Stimulated activated CD8-positive, alpha-beta memory T cell treated with anti-CD3 and anti-CD28 coated beads, Interleukin-7, amount 100 ng/mL, for 24 hours (primary cell): Measurements from ENCODE around the gene TTYH2.
"Not testable (repeated sequence)": the region's sequence is repeated elsewhere in the genome, so short reads cannot be mapped to it uniquely, and the experiment has no call there.

Experiments
- DNase-seq: peaks from one replicate; pipeline ENCODE4 v3.0.0-alpha.2; 2020; ENCODE audit warnings: low read depth

Gene TTYH2

DNA sequence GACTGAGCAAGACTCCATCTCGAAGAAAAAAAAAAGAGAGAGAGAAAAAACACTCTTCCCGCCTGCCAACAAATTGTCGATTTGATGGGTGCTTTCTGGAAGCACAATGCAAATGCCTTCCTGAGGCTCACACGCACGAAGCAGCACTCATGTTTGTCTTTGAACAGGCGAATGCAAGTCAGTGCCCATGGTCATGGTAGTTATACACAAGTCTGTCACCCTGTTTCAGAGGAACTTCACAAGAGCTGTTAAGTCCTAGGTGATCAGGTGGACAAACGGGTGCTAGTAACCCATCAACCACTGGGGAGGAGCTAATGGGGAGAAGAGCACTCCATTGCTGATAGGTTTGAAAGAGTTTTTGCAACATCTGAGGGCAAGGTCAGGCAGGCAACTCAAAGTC is 54.2 kb downstream of the TTYH2 start:
- DNase-seq, result no peak

DNA sequence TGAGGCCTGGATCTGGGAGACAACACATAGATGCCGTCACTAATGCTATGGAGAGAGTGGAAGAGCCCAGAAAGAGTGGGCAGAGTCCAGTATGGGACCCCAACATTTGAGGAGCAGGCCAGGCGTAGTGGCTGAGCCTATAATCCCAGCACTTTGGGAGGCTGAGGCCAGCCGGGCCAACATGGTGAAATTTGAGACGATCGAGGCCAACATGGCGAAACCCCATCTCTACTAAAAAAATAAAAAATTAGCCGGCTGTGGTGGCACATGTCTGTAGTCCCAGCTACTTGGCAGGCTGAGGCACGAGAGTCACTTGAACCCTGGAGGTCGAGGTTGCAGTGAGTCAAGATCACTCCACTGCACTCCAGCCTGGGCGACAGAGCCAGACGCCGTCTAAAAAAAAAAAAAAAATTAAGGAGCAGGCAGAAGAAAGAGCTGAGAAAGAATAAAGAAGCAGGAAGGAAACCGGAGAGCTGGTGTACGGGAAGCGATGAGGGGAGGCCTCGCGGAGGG is 54.7 kb downstream of the TTYH2 start:
- DNase-seq, result no peak

DNA sequence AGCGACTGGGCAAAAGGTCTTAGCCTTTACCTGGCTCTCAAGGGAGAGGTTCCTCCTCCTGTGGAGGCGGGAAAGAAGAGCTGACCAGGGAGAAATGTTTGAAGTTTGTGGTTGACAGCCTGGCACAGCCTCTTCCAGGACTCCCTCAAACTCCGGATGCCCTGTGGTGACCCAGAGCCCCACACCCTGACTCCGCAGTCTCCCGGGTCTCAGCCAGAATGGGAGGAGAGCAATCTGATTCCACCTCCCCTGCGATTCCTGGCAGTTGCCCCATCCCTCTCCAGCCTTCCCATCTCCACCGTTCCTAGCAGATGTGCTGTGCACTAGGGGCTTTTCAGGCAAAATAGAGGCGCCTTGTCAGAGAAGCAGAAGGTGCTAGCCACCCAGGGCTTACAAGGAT is 55.2 kb downstream of the TTYH2 start:
- DNase-seq, result no peak

DNA sequence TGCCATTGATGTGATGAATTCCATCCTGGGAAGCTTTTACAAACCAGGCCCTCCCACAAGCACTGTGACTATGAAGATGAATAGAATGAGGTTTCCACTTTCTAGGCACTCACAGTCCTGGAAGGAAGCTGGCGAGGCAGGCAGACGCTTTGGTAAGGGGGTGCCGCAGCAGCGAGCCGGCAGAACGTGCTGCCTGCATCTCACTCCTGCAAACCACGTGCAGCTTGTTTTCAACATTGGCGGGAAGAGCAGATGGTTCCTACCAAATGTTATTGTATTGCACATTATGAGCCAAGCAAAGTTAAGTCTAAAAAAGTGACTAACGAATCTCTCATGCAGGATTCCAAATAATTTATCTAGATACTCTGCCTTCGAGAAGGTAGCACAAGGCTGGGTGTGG is 57.0 kb downstream of the TTYH2 start:
- no peak for DNase-seq

DNA sequence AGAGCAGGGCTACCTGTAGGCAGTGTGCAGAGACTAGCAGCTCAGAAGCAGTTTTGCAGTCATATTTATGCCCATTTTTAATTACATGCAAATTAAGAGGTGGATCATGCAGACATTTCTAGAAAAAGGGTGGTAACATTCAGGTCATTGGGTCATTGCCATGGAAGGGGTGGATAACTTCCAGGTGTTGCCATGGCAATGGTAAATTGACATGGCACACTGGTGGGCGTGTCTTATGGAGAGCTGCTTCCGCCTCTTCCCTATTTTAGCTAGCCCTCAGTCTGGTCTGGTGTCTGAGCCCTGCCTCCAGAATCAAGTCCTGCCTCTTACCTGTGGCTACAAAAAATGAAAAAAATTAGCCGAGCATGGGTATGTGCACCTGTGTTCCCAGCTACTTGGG is 57.9 kb downstream of the TTYH2 start:
- DNase-seq, result no peak

DNA sequence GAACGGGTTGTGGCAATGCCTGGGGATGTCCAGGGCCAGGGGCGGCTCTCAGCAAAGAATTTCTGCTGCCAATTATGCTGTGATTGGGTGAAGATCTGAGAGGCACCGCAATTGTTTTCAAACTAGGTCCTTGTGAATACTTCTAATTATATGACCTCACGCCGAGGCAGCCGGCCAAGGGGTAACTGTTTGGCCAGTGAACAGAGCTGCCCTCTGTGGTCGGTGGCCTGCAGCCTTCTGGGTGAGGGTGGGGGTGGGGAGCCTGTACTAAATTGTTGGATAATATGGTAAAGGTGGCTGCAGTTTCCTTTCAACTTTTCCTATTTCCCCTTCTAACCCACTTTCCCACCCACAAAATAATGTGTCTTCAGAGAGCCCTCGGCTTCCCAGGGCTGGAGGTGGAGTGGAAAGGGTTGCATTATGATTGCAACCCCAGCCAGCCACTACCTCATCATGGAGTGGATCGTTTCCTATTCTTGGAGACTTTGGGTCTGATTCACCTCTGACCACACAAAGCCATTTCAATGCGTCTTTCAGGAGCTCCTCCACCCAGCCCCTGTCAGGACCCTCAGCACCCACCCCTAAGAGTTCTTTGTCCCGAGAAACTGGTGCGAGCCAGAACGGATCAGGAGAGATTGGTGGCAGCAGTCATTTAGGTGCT is 58.7 kb downstream of the TTYH2 start:
- DNase-seq, result no peak

DNA sequence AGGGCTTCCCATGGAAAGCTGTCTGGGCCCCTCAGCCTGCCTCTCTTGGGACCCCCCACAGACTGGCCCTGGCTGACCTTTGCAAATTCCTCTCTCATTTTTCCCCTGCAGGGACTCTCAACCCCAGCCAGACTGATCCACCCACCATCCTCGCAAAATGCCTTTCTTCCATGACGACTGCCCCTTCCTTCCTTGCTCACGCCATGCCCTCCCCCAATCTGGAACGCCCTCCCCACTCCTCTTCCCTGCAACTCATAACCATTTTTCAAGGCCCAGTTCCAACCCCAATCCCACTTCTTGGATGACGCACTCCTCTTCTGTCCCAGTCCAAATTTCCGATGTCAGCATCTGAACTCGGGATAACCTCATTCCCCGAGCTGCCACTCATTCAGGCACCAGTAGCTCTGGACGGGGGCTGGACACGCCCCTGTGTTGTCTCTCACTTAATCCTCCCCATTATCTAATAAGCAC is 59.4 kb downstream of the TTYH2 start:
- no peak for DNase-seq

DNA sequence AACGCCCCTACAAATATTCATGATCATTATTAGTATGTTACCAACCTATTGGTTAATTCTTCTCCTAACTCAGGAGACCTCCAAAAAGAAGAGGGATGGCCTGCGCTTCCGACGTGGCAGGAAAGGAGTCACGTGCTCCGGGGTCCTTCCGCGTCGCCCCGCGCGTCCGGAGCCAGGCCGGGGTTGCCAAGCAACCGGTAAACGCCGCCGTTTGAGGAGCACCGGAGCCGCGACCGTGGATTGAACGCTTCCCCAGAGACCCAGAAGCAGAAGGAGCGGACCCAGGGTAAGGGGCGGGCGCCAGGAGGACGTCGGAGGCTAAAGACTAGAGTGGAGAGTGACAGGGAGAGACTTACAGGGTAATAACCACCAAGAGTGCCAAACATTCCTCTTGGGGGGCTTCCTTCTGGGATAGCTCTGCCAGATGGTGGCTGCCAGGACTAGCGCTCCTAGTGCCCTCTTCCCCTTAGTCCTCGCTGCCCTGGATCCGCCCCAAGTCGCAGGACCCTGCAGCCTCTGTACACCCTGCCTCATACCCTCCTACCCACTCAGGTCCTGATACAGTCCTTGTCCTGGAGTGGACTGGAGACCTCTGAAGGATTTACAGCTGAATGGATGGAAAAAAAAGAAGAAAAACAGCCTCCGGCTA is 60.8 kb downstream of the TTYH2 start, which contains the start of gene DNAI2:
TSS of gene DNAI2 (plus strand) at position 175 of the 649 bp plus-strand sequence. CDS start 7,584 bp downstream, outside the sequence.
- no peak for DNase-seq

DNA sequence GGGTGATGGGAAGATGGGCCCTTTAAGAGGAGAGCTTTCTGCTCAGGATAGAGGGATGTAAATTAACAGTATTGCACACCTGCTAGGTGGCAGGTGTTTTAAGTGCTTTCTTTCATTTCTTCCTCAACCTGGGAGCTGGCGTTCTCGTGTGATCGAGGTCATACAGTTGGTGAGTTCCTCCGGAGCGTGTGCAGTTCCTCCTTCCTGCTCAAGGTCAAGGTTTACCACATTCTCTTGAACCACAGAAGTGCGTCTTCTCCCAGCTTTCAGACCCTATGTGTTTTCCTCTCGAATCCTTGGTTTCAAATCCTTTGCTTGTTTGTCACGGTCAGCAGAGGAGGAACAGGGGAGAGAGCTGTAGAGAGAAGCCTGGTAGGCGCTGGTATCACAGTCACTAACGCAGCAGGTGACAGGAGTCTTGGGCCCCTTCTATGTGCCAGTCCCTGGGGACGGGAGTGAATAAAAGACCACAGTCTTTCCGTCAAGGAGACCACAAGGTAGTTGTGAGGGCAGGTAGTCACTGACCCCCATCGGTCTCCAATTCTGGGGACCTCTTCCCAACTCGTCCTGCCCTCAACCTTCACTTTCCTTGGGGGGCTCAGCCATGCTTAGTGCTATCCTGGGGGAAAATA is 61.5 kb downstream of the TTYH2 start:
- no peak for DNase-seq

DNA sequence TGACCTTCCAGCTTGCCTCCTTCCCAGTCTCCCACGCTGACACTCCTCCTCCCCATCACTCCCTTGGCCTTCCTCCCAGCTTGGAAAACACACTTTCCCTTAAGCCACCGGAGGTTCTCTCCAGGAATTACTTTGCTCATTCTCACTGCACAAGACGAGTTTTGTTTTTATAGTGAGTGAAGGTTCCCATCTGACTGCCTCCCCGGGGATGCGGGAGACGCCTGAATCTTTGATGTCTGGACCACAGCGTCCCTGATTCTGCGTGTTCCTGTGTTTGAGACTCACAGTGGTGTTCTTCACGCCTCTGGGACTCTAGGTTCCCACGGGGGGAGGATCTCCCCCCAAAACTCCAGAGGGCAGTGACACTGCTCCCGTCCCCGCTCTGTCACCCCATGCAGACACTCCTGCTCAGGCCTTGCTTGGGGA is 62.7 kb downstream of the TTYH2 start:
- no peak for DNase-seq

DNA sequence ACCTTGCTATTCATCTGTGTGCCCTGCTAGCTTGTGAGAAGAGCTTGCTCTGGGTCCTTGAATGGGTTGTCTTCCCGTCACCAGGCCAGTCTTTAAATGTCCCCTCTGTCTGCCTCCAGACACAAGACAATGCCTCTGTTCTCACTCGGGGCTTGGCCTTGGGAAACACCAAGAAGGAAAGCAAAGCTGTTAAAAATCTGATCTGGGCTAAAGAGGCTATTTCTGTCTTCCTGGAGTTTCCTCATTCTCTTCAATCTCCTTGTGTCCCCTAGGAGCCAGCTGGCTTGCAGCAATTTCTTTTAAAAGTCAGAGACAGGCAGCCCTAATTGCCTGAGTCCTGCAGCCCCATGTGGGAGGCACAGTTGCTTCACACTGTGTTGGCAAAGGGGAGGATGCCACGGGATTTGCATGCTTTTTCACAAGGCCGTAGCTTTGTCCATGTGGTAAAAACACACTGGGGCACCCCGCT is 63.2 kb downstream of the TTYH2 start:
- no peak for DNase-seq

DNA sequence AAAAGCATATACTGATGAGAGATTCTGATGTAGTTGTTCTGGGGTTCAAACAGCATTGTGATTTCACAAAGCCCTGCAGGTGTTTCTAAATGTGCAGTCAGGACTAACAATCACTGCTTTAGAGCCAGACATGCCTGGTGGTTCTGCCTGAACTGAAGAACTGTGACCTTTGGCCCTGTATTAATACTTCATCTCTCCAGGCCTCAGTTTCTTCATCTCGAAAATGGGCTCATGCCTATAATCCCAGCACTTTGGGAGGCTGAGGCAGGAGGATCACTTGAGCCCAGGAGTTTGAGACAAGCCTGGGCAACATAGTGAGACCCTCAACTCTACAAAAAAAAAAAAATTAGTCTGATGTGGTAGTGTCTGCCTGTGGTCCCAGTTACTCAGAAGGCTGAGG is 64.6 kb downstream of the TTYH2 start:
- no peak for DNase-seq

DNA sequence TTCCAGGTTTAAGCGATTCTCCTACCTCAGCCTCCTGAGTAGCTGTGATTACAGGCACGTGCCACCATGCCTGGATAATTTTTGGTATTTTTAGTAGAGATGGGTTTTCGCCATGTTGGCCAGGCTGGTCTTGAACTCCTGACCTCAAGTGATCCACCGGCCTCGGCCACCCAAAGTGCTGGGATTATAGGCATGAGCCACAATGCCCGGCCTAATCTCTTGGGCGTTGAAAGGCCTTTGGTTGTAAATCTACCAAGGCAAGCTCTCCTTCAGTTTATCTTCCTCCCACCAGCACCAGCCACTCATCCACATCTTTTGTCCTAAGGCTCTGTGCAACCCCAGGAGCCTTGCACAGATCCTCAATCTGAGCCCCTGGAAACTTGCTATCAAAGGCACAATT is 66.2 kb downstream of the TTYH2 start:
- not testable (repeated sequence) for DNase-seq

DNA sequence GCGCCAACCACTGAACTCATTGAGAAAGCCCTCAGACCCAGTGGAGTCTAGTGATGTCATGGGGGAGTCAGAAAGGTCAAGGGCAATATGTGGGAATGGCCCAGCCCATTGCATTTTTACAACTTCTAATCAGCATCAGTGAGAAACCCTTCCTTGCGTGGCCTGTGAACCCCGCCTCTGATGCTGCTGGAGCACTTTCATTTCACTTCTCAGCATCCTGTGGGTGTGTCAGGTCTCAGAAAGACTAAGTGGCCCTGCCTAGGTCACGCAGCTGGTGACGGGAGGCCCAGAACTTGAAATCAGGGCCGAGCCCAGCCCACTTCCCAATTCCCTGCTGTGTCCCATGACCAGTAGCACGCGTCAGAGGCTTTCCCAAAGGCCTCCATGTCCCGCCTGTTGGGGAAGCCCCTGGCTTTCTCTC is 66.7 kb downstream of the TTYH2 start:
- peak; percentile 22 for DNase-seq

DNA sequence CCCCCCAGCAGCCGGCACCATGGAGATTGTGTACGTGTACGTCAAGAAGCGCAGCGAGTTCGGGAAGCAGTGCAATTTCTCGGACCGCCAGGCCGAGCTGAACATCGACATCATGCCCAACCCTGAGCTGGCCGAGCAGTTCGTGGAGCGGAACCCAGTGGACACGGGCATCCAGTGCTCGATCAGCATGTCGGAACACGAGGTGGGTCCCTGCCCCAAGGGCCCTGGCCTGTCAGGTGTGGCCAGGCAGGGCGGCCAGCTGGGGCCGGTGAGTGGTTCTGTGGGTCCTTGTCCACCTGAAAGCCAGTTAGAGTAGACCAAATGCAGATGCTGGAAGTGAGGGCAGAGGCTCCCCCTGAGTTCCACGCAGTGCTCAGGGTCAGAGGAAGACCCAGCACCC is 68.4 kb downstream of the TTYH2 start:
- no peak for DNase-seq

DNA sequence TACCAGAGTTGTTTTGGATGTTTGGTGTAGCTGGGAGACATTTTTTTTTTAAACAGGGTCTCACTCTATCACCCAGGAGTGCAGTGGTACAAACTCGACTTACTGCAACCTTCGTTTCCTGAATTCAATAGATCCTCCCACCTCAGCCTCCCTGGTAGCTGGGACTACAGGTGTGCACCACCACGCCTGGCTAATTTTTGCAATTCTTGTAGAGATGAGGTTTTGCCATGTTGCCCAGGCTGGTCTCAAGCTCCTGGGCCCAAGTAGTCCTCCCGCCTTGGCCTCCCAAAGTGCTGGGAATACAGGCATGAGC is 68.9 kb downstream of the TTYH2 start:
- DNase-seq, result not testable (repeated sequence)

DNA sequence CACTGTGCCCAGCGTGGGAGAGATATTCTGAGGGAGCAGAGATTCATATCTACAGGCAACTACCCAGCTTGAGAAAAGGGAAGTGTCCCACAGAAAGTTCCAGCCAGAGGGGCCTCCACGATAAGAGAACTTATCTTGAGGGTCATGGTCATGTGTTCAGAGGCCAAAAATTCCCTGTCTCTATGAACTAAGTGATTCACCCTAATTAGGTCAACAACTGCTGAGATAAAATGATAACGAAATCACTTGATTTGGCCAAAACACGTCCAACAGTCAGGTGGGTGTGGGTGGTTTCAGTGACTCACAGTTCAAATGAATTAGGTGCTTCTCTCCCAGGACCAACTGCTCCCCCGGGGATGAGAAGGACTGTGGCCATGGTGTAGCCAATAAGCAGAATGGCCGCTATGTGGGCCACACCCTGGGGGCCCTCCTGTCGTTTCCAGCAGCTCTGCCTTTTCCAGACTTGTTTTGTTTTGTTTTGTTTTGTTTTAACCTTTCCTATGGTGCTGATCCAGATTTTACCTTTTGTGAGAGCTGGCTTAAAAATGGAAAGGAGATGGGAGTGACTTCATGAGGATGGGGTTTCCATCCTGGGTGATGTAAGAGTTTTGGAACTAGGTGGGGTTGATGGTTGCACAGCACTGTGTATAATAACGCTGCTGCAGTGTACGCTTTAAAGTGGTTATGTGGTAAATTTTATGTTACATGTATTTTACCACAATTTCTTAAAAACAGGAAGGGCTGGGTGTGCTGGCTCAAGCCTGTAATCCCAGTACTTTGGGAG is 69.4 kb downstream of the TTYH2 start:
- peak; percentile 23 for DNase-seq

DNA sequence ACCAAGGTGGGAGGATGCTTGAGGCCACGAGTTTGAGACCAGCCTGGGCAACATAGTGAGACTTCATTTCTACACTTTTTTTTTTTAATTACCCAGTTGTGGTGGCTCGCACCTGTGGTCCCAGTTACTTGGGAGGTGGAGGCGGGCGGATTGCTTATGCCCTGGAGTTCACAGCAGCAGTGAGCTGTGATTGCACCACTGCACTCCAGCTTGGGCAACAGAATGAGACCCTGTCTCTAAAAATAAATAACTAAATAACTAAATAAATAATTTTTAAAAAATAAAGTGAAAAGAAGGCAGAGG is 70.0 kb downstream of the TTYH2 start:
- no peak for DNase-seq

DNA sequence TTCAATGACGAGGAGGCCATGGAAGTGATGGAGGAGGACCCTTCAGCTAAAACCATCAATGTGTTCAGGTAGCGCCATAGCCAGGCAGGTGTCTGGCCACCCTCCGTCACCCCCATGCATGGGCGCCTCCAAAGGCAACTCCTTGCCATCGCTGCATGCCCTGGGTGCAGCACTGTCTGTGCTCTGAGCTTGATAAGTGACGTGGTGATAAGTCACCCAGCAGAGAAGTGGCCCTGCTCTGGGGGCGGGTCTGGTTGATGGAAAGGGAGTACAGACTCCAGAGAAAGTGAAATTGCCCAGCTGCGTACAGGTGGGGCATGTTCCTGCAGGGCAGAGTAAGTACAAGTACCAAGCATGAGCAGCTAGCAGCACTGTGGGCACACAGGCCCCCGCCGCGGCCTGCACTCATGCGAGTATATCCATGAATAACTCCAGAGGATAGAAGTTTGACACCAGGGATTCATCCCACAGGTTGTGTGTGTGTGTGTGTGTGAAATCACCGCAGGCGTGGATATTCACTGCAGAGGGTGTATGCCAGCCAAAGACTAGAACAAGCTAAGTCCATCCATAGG is 73.7 kb downstream of the TTYH2 start:
- no peak for DNase-seq

DNA sequence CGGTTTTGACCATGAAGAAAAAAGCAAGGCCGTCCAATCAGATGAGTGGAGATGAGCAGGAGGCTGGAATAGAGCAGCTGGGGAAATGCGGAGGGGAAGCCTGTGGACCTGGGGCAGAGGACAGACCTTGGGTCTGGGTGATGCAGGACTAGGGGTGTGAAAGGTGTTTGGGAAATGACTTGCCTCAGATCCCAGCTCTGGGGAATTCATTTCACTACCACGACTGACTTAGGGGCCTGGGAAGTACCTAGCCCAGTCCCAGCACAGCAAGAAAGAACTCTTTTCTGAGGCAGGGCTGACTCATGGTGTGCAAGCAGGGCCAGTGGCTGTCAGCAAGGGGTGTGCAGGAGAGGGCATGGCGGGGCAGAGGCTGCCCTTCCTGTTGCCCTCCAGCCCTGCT is 75.4 kb downstream of the TTYH2 start:
- DNase-seq, result no peak

DNA sequence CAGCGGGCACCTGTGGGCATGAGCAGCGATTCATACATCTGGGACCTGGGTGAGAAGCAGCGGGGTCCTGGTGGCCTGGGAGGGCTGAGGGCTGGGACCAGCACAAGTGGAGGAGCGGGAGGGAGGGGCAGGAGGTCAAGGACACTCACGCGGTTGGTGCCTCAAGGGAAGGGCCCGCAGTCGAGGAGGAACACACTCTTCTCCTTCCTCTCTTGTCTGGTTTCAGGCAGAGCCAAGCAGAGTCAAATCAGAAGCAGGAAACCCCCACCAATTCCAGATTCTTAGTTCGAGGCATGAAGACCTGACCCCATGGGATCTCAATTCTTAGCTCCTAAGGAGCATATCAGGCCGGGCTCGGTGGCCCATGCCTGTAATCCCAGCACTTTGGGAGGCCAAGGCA is 76.3 kb downstream of the TTYH2 start:
- DNase-seq, result no peak

DNA sequence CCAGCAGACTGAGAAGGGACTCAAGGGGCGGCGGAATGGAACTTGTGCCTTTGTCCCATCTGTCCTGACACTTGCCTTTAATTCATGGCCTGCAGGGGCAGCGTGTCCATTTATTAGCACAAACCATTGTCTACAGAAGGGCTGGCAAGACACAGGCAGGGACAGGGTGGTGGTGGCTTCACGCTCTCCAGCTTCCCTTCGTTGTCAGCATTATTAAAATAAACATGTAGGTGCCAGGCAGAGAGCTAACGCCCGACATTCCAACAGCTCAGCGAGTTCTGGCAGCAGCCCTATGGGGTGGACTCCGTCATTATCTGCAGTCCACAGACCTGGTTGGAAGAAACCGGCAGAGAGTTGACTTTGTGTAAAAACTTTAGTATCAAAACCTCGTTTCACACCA is 77.0 kb downstream of the TTYH2 start:
- no peak for DNase-seq
